NCI-H1105 treated with DMSO at 0.1 percent for 48 hours (cell line): ENCODE measurements around the gene PALMD.
A peak's percentile ranks its signal among the peaks of the same experiment; 100 is the strongest.

ENCODE experiments used
- DNase-seq: peaks from one replicate; lab custom pipeline; 2025; lab: John Stamatoyannopoulos, UW

Gene PALMD

GRCh38 chr1:99659755-99660210 lies 13.9 kb downstream of the PALMD start:
- DNase-seq = no peak

- DNase-seq = no peak
Observed at GRCh38 chr1:99660496-99660895, 14.6 kb downstream of the PALMD start.

- no peak for DNase-seq
Observed at GRCh38 chr1:99661780-99662179, 15.9 kb downstream of the PALMD start.

- DNase-seq = no peak
Observed at GRCh38 chr1:99662539-99663080, 16.7 kb downstream of the PALMD start.

GRCh38 chr1:99663501-99663900 lies 17.6 kb downstream of the PALMD start:
- no peak for DNase-seq

GRCh38 chr1:99665212-99665611 lies 19.3 kb downstream of the PALMD start:
- no peak for DNase-seq

- no peak for DNase-seq
Observed at GRCh38 chr1:99669376-99669775, 23.5 kb downstream of the PALMD start.

GRCh38 chr1:99669821-99670220 lies 23.9 kb downstream of the PALMD start:
- no peak for DNase-seq

- no peak for DNase-seq
Observed at GRCh38 chr1:99670583-99670982, 24.7 kb downstream of the PALMD start.

GRCh38 chr1:99672038-99672437 lies 26.1 kb downstream of the PALMD start:
- DNase-seq = no peak

- no peak for DNase-seq
Observed at GRCh38 chr1:99672530-99673213, 26.8 kb downstream of the PALMD start.

GRCh38 chr1:99673315-99673714 lies 27.4 kb downstream of the PALMD start:
- no peak for DNase-seq

- DNase-seq = peak; percentile 76
Observed at GRCh38 chr1:99674115-99675064, 28.5 kb downstream of the PALMD start.

- no peak for DNase-seq
Observed at GRCh38 chr1:99675292-99675691, 29.4 kb downstream of the PALMD start.

- no peak for DNase-seq
Observed at GRCh38 chr1:99675994-99676393, 30.1 kb downstream of the PALMD start.

GRCh38 chr1:99676876-99677275 lies 31.0 kb downstream of the PALMD start:
- no peak for DNase-seq

- no peak for DNase-seq
Observed at GRCh38 chr1:99677416-99677815, 31.5 kb downstream of the PALMD start.

- no peak for DNase-seq
Observed at GRCh38 chr1:99680270-99680669, 34.4 kb downstream of the PALMD start.

GRCh38 chr1:99681583-99681982 lies 35.7 kb downstream of the PALMD start:
- DNase-seq = no peak

- DNase-seq = no peak
Observed at GRCh38 chr1:99682291-99682751, 36.4 kb downstream of the PALMD start.

GRCh38 chr1:99685516-99686180 lies 39.7 kb downstream of the PALMD start:
- peak; percentile 78 for DNase-seq

- no peak for DNase-seq
Observed at GRCh38 chr1:99691175-99691574, 45.3 kb downstream of the PALMD start.
